HG03558 (cell line): ENCODE measurements around the gene FLRT1.

Experiments used
- ATAC-seq: cut with Tn5 transposase; IDR thresholded peaks from one replicate; pipeline ENCODE4 v1.9.1; 2021; ENCODE audit warnings: moderate number of reproducible peaks; ENCODE audit not compliant: unreplicated experiment; ENCODE audit errors: extremely low read depth

FLRT1 gene

DNA sequence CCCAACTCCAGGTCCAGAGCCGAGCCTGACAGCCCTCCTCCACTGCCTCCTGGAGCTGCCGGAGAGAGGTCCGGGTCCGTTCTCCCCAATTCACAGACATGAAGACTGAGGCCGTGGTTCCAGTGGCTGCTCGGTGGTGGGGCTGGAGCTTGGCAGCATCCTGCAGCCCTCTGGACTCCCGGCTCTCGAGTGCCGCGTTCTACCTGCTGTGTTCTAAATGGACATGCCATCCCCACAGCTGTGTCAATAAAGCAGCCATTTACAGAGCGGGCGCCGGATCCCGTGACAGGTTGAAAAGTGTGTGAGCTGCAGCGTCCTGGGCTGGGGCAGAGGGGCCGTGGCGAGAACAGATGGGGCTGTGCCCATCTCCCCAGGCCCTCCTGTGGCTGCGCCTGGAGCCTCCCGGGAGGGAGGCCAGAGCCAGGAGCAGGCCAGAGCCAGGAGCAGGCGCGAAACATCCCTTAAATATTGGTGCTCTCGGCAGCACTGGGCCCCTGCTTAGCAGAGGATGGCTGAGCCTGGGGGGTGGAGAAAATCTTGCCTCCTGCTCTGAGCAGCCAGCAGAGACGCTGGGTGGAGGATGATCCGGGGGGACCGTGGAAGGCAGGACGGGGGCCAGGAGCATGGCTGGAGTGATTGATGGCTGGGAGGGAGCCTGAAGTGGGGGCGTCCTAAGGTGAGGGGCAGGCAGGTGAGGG lies 46.2 kb downstream of the FLRT1 start:
- ATAC-seq = no peak

DNA sequence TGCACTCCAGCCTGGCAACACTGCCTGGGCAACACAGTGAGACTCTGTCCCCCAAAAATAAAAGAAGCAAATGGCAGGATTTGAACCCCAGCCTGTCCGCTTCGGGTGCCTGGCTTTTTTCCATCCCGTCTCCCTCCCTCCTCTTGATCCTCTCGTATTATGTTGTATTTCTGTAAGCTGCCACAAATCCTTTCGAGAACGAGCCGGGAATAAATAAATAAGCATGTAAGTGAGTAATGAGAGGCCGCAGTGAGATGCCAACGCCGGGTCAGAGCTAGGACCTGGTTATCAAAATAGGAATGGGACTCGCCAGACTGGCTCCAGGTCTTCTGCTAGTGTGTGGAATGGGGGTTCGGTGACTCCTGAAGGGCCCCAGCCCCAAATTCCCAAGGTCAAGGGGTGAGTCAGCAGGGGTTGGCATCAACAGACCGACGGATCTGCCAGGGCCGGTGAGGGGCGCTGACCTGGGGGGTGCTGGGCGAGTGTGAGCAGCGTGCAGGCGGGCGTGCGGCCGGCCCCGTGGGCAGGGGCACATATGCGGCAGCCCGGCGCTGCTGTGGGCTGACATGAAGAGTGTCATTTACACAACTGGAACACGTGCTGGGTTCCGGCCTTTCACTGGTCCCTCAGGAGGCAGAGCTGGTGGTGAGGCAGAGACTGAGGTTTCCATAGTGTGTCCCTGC lies 47.8 kb downstream of the FLRT1 start:
- no peak for ATAC-seq

GRCh38 chr11:64084146-64084950 lies 48.6 kb downstream of the FLRT1 start:
- ATAC-seq = no peak

GRCh38 chr11:64084951-64085710 lies 49.4 kb downstream of the FLRT1 start:
- ATAC-seq = no peak
